ENCODE data around the gene TUBGCP3.
A peak's percentile ranks its signal among the peaks of the same experiment; 100 is the strongest.
"Not testable (repeated sequence)": the region's sequence is repeated elsewhere in the genome, so short reads cannot be mapped to it uniquely, and the experiment has no call there.

The TUBGCP3 gene, protein sequence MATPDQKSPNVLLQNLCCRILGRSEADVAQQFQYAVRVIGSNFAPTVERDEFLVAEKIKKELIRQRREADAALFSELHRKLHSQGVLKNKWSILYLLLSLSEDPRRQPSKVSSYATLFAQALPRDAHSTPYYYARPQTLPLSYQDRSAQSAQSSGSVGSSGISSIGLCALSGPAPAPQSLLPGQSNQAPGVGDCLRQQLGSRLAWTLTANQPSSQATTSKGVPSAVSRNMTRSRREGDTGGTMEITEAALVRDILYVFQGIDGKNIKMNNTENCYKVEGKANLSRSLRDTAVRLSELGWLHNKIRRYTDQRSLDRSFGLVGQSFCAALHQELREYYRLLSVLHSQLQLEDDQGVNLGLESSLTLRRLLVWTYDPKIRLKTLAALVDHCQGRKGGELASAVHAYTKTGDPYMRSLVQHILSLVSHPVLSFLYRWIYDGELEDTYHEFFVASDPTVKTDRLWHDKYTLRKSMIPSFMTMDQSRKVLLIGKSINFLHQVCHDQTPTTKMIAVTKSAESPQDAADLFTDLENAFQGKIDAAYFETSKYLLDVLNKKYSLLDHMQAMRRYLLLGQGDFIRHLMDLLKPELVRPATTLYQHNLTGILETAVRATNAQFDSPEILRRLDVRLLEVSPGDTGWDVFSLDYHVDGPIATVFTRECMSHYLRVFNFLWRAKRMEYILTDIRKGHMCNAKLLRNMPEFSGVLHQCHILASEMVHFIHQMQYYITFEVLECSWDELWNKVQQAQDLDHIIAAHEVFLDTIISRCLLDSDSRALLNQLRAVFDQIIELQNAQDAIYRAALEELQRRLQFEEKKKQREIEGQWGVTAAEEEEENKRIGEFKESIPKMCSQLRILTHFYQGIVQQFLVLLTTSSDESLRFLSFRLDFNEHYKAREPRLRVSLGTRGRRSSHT

DNA sequence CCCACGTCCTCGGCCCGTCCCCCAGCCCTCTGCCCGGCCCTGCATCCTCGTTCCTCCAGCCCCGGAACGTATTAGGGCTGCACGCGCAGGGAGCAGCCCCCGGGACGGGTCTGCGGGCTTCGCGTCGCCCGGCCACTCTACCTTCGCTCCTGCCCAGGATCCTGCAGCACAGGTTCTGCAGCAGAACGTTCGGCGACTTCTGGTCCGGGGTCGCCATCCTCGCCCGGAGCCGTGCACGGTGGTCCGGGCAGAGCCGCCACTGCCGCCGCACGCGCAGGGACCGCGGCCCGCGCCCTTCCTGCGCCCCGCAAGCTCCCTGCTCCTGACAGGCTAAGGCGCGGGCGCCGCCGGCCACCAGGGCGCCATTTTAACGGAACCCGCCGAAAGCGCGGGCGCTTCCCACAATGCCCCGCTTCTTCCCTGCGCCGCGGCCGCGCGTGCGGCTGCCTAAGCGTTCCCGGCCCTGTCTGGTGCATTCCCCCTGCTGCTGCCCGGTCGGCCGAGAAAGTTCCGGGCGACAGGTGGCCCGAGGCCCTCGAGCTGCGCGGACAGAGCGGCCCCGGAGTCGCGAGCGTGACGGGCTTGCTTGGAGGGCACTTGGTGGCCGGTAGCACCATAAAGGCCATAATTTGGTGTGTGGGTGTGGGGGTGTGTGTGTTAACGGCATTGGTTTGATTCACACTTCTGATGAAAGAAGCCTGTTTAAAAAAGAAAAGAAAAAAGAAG is at the start of gene TUBGCP3:
Gene TUBGCP3, minus strand, starts transcription at position 390 of the 726 bp plus-strand sequence. Its CDS starts 173 bp downstream, at position 217.
- DNase-seq, result peak; percentile 78

DNA sequence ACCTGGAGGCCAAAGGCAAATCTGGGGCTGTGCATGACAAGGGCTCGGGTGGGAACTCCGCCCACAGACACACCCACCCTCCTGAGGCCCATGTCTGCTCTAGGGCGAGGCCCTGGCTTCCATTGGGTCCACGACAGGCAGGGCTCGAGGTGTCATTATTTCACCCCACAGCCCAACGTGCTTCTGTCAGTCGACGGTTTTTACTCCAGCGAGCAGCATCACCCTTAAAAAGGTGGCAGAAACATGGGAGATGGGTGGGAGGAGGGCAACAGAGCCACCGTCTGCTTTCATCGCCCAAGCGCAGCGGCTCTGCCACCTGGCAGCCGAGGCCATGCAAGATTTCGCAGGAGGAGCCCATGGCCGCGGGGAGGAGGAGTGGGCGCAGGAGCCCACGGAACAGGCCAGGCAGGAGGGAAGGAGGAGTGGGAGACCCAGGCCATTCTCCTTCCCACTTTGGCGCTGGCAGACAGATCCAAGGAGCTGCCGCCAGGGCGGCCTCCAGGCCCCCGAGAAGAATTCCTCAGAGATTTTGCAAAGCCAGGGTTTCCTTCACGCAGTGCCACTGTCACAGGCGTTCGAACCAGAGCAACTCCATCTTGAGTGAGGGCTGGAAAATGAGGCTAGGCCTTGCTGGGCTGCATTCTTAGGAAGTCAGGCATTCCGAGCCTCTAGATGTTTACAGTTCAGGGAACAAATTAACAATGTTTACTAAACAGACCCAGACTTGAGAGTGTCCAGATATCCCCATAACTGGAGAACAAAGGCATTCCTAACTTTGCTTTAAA is 49.3 kb upstream of the TUBGCP3 start:
- no peak for DNase-seq

DNA sequence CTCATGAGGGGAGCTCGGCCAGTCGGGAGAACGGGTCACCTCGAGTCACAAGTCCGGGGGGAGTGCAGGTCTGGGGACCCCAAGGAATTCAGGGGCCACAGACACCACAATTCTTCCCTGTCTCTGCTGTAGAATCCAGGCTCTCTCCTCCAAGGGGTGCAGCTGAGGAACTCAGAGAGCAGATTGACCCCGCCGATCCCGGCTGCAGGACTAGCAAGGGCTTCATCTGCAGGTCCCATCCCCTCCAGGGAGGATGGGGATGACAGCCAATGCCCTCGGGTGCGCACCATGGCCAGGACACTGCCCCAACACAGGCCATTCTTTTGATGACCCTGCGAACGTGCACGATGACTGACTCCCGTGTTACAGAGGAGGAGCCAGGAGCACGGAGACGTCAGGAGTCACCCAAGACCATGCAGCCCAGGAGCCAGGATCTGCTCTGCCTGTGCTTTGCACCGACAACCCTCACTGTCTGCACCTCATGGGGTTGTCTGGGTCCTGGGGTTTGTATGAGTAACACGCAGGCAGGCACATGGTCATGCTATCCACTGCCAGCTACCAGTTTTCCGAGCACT is 48.5 kb upstream of the TUBGCP3 start:
- DNase-seq, result no peak

DNA sequence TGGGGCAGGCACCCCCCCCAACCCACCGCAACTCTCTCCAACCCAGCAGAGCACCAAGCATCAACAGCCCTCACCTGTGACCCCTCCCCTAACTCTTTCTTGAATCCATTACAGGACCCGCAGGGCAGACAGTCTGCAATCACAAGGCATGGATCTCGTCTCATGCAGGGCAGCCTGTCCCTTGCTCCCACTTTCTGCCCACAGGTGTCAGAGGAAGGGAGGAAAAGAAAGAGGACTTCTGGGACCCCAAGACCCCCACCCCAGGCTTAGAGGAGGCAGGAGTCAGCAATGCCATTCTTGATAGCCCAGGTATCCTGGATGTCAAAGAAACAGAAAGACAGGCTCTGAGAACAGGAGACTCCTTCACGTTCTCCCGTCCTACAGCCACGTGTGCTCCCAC is 47.4 kb upstream of the TUBGCP3 start:
- no peak for DNase-seq

DNA sequence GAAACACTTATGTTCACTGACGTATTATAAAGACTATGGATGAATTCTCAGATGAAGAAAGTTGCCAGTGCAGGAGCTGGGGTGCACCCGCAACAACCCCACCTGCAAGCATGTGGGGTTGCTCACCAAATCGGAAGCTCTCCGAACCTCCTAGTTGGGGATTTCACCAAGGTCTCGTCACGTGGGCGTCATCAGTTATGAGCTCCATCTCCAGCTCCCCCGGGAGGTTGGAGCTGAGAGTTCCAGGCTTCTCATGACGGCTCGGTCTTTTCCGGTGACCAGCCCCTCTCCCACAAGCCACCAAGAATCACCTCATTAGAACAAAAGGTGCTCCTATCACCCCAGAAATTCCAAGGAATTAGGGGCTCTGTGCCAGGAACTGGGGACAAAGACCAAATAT is 46.1 kb upstream of the TUBGCP3 start:
- no peak for DNase-seq

DNA sequence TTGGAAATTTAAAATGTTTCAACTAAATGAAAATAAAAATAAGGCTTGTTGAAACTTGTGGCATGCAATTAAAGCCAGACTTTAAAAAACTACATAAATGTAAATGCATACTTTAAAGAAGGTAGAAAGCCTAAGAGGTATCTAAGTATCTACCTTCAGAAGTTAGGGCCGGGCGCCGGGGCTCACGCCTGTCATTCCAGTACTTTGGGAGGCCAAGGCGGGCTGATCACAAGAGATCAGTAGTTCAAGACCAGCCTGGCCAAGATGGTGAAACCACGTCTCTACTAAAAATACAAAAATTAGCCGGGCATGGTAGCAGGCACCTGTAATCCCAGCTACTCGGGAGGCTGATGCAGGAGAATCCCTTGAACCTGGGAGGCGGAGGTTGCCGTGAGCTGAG is 42.3 kb upstream of the TUBGCP3 start:
- not testable (repeated sequence) for DNase-seq

DNA sequence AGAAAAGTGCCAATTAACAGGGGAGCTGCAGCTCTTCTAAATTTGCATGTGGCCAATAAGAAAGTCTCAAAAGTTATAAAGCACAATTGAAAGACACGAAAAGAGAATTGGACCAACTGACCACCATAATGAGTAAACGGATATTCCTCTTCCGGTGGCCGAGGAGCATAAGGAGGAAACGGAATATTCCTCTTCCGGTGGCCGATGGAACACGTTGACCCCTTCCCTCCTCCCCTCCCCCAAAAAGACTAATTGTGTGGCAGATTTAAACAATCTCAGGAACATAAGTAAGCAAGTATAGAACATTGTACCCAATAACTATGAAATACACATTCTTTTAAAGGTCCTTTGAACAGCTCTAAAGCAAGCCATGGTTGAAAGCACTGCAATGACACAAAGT is 41.2 kb upstream of the TUBGCP3 start:
- no peak for DNase-seq

DNA sequence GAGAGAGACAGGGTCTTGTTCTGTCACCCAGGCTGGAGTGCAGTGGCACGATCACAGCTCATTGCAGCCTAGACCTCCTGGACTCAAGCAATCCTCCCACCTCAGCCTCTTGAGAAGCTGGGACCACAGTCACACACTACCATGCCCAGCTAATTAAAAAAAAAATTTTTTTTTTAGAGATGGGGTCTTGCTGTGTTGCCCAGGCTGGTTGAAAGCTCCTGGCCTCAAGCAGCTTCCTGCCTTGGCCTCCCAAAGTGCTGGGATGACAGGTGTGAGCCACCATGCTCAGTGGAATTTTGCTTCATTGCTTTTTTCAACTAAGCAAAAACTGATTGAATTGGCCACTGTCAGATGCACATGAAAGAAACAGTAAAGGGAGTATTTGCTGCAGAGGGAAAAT is 39.7 kb upstream of the TUBGCP3 start:
- DNase-seq, result not testable (repeated sequence)

DNA sequence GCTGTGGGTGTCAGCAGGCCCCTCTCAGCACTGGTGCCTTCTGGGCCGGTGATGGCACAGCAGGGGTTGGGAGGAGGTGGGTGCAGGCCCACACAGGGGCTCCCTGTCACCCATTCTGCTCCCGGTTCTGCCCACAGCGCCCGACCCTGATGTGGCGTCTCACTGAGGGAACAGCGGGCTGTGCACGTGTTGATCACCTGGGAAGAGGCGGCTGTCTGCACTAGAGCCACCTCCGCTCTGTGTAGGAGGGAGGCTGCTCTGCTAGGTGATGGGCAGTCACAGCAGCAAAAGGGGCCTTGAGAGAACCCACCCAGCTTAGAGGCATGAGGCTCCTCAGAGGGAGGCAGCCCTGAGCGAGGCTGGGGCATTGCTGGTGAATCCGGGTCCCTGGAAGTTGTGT is 39.2 kb upstream of the TUBGCP3 start:
- DNase-seq, result no peak

DNA sequence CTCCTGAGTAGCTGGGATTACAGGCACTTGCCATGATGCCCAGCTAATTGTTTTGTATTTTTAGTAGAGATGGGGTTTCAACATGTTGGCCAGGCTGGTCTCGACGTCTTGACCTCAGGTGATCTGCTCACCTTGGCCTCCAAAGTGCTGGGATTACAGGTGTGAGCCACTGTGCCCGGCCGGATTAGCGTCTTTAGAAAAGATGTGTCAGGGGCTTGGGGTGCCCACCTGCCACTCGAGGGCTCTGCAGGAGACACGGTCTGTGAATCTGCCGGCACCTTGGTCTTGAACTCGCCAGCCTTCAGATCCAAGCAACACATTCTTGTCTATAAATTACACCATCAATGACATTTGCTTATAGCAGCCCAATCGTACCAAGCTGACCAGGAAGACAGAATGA is 38.8 kb upstream of the TUBGCP3 start:
- DNase-seq, result no peak

DNA sequence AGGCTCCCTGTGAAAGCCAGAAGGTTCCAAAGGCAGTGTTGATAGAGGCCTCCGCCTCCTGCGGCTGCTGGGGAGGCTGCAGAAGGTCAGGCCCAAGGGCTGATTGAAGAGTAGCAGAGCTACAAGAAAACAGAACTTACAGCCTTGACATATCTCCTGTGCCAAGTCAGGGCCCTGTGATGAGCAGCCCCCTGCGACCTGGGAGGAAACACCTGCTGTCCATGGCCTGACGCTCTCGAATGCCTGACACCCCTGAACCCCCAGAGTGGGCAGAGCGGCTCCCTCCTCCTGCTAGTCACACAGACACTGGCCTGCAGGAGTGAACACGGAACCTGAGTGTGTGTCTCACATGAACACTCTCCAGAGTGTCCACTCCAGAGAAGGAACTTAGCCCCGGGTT is 38.2 kb upstream of the TUBGCP3 start:
- no peak for DNase-seq

DNA sequence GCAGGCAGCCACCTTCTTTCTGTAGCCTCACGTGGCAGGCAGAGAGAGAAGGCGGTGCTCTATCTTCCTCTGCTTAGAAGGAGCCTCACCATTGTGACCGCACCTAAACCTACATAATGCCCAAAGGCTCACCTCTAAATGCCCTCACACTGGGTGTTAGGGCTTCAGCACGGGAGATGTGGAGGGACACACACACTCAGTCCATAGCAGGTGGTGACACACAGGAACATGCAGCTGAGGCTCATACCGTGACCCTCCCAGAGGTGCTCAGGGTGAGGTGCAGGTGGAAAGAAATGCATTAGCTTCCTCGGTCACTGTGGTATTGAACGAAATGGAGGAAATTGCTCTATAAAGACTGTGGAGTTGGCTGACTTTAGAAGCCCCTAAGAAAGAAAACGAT is 37.7 kb upstream of the TUBGCP3 start:
- DNase-seq, result no peak

DNA sequence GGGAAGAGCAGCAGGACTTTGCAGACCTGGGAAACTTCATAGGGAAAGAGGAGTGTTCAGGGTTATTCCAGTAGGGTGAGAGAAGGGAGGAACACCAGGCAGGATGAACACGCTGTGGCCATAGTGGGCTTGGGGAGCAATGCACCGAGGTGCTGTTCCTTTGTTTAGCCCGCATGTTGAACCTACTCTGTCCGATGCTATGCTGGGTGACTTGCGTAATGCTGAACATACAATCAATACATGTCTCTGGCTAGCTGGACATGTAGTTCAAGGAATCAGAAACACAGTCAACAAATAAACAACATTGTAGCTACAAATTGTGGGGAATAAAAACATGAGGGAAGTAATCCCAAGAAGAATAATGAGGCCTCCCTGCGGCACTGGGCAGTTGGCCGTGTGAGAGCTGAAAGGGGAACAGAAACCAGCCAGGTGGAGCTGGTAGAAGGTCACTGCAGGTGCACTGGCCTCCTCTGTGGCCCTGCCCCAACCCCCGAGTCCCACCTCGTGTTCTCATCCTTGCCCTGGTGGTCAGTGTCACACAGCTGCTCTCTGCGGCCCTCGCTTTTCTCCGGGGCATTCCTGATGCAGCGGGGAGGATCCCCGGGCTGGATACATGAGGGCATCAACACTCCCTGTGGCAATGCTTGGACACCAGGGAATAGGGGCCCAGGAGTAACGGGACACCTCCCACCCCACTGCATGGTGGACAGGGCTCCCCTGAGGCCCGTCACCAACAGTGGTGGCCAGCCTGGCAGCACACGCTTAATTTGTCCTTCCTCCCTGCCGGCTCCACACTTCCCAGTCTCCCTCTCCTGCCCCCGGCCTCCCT is 36.9 kb upstream of the TUBGCP3 start:
- no peak for DNase-seq

DNA sequence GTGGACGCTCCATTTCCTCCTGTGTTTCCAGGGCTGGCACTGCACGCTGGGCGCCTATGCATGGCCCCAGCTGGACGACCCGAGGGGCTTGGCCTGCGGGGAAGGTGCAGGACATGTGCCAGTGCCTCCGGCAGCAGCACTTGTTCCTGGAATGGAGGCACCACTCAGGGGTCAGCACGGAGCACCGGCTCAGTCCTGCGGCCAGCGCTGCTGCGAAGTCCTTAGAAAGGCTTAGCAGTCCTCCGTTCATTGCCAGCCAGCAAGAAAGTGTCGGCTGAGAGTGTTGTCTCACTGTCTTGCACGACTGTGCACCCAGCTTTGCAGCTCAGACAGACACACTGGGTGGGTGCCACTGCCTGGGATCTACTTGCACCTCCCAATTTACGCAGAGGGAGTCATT is 36.1 kb upstream of the TUBGCP3 start:
- no peak for DNase-seq

DNA sequence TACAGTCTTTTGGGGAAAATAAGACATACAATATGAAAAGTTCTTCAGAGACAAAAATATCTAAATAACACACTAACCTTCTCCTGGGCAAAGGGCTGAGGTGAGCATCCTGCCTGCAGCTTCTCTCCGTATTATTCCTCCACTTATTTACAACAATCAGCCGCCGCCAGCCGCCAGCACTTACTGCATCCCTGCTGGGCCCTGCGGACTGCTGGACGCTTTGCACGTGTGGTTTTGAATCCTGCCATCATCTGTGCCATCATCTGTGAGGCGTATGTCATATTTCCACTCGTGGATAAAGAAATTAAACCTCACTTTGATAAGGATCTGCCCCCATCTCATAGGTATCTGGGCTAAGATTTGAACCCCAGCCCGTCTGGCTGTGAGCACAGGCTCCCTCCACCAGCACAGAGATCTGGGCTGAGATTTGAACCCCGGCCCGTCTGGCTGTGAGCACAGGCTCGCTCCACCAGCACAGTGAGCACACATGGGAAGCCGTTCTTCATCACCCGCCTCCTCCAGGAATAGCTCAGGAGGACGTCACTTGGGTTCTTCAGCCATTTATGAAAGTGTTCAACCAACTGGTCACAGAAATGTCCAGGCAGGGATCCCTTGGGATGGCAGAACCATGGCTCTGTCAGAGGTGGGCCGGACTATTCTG is 35.2 kb upstream of the TUBGCP3 start:
- DNase-seq, result no peak

DNA sequence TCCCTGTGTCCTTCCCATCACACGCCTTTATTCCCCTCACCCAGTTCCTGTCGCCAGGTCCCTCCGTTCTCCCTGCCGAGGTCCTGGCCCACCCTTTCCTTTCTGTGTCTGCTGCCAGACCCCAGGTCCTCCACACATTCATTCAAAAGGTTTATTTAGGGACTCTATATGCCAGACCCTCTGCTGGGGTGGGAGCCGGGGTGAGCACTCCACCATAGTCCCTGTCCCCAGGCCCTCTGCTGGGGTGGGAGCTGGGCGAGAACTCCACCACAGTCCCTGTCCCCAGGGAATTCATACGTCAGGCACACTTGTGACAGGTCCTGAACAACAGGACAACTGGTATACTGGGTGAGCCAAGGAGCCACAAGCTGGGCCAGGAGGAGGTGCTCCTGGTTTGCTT is 34.4 kb upstream of the TUBGCP3 start:
- no peak for DNase-seq

DNA sequence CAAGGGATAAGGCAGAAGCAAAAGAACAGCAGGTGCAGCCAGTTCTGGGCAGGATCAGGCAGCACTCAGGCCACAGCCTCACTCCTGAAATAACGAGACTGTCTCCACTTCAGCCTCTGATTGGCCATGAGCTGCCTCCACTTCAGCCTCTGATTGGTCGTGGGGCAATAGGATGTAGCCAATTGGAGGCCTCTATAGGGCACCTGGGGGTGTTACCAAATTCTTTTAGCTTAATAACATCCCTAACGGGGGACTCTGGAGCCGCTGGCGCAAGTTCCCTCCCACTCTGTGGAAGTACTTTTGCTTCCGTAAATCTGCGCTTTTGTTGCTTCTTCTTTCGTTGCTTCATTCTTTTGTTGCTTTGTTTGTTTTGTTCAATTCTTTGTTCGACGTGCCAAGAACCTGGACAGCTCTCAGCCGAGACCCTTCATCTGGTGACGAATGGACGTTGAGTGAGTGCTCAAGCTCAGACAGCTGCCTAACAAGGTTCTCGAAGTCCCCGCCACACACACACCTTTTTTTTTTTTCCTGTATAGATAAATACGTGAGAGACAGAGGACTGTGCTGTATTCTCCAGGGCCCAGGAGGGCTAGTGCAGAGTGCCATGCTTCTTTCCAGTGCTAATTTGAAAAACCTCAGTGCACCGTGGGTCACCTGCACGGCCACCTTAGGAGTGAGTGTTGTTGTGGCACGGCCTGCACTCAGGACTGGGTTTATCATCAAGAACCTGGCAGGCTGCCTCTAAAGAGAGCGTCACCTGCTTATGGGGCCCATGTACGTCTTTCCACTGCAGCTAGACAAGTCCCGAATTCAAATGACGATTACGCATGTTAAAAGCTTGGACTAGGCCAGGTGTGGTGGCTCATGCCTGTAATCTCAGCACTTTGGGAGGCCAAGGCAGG is 32.0 kb upstream of the TUBGCP3 start:
- DNase-seq, result no peak

DNA sequence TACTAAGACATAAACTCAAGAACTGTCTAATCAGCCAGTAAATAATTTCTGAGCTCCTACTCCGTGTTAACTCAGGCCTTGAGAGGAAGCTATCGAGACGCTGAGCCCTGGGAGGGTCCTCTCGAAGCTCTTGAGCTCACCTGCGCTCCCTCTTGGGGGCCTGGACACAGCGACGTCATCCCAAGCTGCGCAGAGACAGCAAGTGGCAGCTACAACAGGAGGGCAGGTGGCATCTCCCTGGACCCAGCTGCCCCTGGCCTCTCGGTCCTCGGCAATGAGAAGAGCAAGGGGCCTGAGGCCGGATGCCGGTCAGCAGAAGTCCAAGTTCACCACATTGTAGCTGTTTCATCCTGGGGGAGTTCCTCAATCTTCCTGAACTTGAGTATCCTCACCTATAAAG is 30.5 kb upstream of the TUBGCP3 start:
- no peak for DNase-seq

DNA sequence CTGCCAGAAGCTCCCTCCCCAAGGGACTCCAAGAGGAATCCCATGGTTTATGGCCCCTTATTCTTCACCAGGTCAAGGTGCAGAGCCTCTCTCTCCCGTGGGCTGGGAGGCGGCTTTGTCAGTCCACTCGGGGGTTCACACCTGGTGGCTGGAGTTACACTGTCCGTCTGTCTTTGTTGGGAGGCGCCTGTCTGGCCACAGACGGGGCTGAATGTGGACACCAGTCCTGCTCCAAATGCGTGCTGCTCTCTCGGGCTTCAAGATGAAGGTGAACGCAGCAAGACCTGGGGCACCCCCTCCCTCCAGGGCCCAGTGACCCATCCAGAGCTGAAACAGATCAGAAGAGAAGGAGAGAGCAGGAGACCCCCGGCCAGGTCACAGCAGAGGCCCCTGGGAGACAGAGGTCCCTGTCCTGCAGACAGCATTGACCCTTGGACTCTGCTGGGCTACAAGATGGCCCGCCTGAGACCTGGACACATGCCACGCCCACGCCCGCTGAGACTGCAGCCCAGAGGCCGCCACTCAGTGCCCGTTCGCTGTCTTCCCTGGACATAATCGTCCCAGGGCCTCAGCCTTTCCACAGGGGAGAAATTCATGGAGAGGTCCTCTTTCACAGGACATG is 29.9 kb upstream of the TUBGCP3 start:
- DNase-seq, result no peak

Data from CD4-positive, alpha-beta T cell treated with Interleukin-17A for 1 hour (primary cell).